H9 (cell line): ENCODE data around the gene MAPKAP1. TPM values are rescaled to one million over a fixed set of nuclear protein-coding genes. Genes with fewer than 3 reads are reported as not detected.

Experiments used
- DNase-seq: peaks from one replicate; pipeline ENCODE4 v3.0.0-alpha.2; 2017
- H2AFZ ChIP-seq: one replicate; pipeline ENCODE4 v1.6.1; 2013; ENCODE audit warnings: mild to moderate bottlenecking, low read length, control low read depth, moderate library complexity
- H2AK5ac ChIP-seq: 2 replicates; pipeline ENCODE4 v1.6.1; 2013; ENCODE audit warnings: low read length, control low read depth, mixed read lengths; ENCODE audit not compliant: insufficient read length
- H2BK120ac ChIP-seq: one replicate; pipeline ENCODE4 v1.6.1; 2013; ENCODE audit warnings: low read depth, mild to moderate bottlenecking, low read length, control low read depth, inconsistent platforms; ENCODE audit not compliant: poor library complexity, severe bottlenecking
- H2BK12ac ChIP-seq: 2 replicates; pipeline ENCODE4 v1.6.1; 2013; ENCODE audit warnings: low read length, control low read depth, mixed read lengths, low read depth; ENCODE audit not compliant: insufficient read length
- H2BK15ac ChIP-seq: 2 replicates; pipeline ENCODE4 v1.6.1; 2013; ENCODE audit warnings: low read depth, low read length, control low read depth
- H2BK20ac ChIP-seq: one replicate; pipeline ENCODE4 v1.6.1; 2013; ENCODE audit warnings: low read depth, mild to moderate bottlenecking, low read length, control low read depth, inconsistent platforms; ENCODE audit not compliant: poor library complexity, severe bottlenecking
- H2BK5ac ChIP-seq: 2 replicates; pipeline ENCODE4 v1.6.1; 2013; ENCODE audit warnings: low read length, control low read depth, mixed read lengths; ENCODE audit not compliant: insufficient read length
- H3K14ac ChIP-seq: 2 replicates; pipeline ENCODE4 v1.6.1; 2013; ENCODE audit warnings: low read length, control low read depth; ENCODE audit not compliant: insufficient read depth
- H3K18ac ChIP-seq: 2 replicates; pipeline ENCODE4 v1.6.1; 2013; ENCODE audit warnings: low read depth, mild to moderate bottlenecking, mixed read lengths, low read length, control low read depth; ENCODE audit not compliant: insufficient read length
- H3K23ac ChIP-seq: 2 replicates; pipeline ENCODE4 v1.6.1; 2013; ENCODE audit warnings: low read length, control low read depth, mixed read lengths, low read depth; ENCODE audit not compliant: insufficient read length
- H3K23me2 ChIP-seq: 2 replicates; pipeline ENCODE4 v1.6.1; 2013; ENCODE audit warnings: low read depth, mild to moderate bottlenecking, mixed read lengths, low read length, control low read depth; ENCODE audit not compliant: insufficient read length, poor library complexity, severe bottlenecking
- H3K27ac ChIP-seq: 2 replicates; pipeline ENCODE4 v1.5.1; 2013; ENCODE audit warnings: low read length, control low read depth, mixed read lengths, low read depth; ENCODE audit not compliant: insufficient read length
- H3K27me3 ChIP-seq: 2 replicates; pipeline ENCODE4 v1.6.1; 2013; ENCODE audit warnings: low read length, control low read depth, inconsistent platforms; ENCODE audit not compliant: insufficient read depth
- H3K4ac ChIP-seq: 2 replicates; pipeline ENCODE4 v1.6.1; 2013; ENCODE audit warnings: low read depth, mild to moderate bottlenecking, control low read depth, inconsistent platforms, low read length, moderate library complexity
- H3K4me1 ChIP-seq: 2 replicates; pipeline ENCODE4 v1.6.1; 2013; ENCODE audit warnings: low read length, control low read depth, inconsistent platforms; ENCODE audit not compliant: insufficient read depth
- H3K4me2 ChIP-seq: 2 replicates; pipeline ENCODE4 v1.6.1; 2013; ENCODE audit warnings: low read length, control low read depth, mixed read lengths; ENCODE audit not compliant: insufficient read length, insufficient read depth
- H3K56ac ChIP-seq: 2 replicates; pipeline ENCODE4 v1.6.1; 2013; ENCODE audit warnings: low read depth, mild to moderate bottlenecking, mixed read lengths, low read length, control low read depth; ENCODE audit not compliant: insufficient read length
- H3K79me1 ChIP-seq: 2 replicates; pipeline ENCODE4 v1.6.1; 2013; ENCODE audit warnings: low read depth, mild to moderate bottlenecking, moderate library complexity, low read length, control low read depth, inconsistent platforms; ENCODE audit not compliant: insufficient read depth, poor library complexity, severe bottlenecking
- H3K79me2 ChIP-seq: 2 replicates; pipeline ENCODE4 v1.6.1; 2013; ENCODE audit warnings: low read length, control low read depth, inconsistent platforms; ENCODE audit not compliant: insufficient read depth
- H3K9ac ChIP-seq: 2 replicates; pipeline ENCODE4 v1.6.1; 2013; ENCODE audit warnings: low read length, control low read depth, mixed read lengths; ENCODE audit not compliant: insufficient read length; ENCODE audit errors: extremely low read depth
- H3K9me3 ChIP-seq: one replicate; pipeline ENCODE4 v1.6.1; 2013; ENCODE audit warnings: low read depth, low read length, inconsistent platforms; ENCODE audit not compliant: control insufficient read depth
- H3T11ph ChIP-seq: one replicate; pipeline ENCODE4 v1.6.1; 2013; ENCODE audit warnings: mild to moderate bottlenecking, low read length, control low read depth, inconsistent platforms
- H4K20me1 ChIP-seq: one replicate; pipeline ENCODE4 v1.6.1; 2013; ENCODE audit not compliant: control insufficient read depth, insufficient read length, insufficient read depth
- H4K5ac ChIP-seq: 2 replicates; pipeline ENCODE4 v1.6.1; 2013; ENCODE audit warnings: low read depth, mild to moderate bottlenecking, mixed read lengths, low read length, control low read depth; ENCODE audit not compliant: insufficient read length
- H4K8ac ChIP-seq: replicated peaks from 2 replicates; pipeline ENCODE4 v1.6.1; 2013; ENCODE audit warnings: low read length, control low read depth, mixed read lengths, low read depth; ENCODE audit not compliant: insufficient read length
- H4K91ac ChIP-seq: 2 replicates; pipeline ENCODE4 v1.6.1; 2013; ENCODE audit warnings: low read depth, mild to moderate bottlenecking, moderate library complexity, mixed read lengths, low read length, control low read depth; ENCODE audit not compliant: insufficient read length
- H3K27ac Mint-ChIP-seq, 3 experiments: 2 replicates in 2 of 3; 3 replicates in 1 of 3; pipeline ENCODE4 v1.8.0; 2020 to 2021; ENCODE audit warnings: mixed read lengths in 3 of 3, mild to moderate bottlenecking in 1 of 3, moderate library complexity in 1 of 3
- H3K27me3 Mint-ChIP-seq: 2 replicates; pipeline ENCODE4 v1.8.0; 2021; ENCODE audit warnings: low read depth, mild to moderate bottlenecking, moderate library complexity, mixed read lengths
- H3K36me3 Mint-ChIP-seq, 3 experiments: 2 replicates in 2 of 3; 3 replicates in 1 of 3; pipeline ENCODE4 v1.8.0; 2020 to 2021; ENCODE audit warnings: low read depth in 3 of 3, mixed read lengths in 3 of 3; ENCODE audit not compliant: insufficient read depth in 1 of 3
- H3K4me1 Mint-ChIP-seq, 2 experiments: 2 replicates each; pipeline ENCODE4 v1.8.0; 2020; ENCODE audit warnings: mixed read lengths in 2 of 2
- H3K4me3 Mint-ChIP-seq, 2 experiments: 2 replicates in 1 of 2; 3 replicates in 1 of 2; pipeline ENCODE4 v1.8.0; 2020 to 2021; ENCODE audit warnings: mild to moderate bottlenecking in 2 of 2, mixed read lengths in 2 of 2, moderate library complexity in 1 of 2
- H3K9me3 Mint-ChIP-seq, 2 experiments: 2 replicates in 1 of 2; 3 replicates in 1 of 2; pipeline ENCODE4 v1.8.0; 2020; ENCODE audit warnings: mild to moderate bottlenecking in 2 of 2, mixed read lengths in 2 of 2, moderate library complexity in 1 of 2
- CTCF ChIP-seq: fragments of 200-600 bp; sonication (generic); conservative IDR thresholded peaks from 3 replicates; pipeline ENCODE4 v1.8.0; 2021; ENCODE audit warnings: antibody characterized with exemption, mild to moderate bottlenecking
- WGBS: extraction: QIAGEN DNeasy Blood & Tissue Kit; methylation state at CpG from one replicate; pipeline ENCODE4 v1.1.7; 2013; ENCODE audit warnings: missing lambda C conversion rate, low lambda C conversion rate, mixed read lengths; ENCODE audit not compliant: insufficient read length; ENCODE audit errors: extremely low coverage; 5-methylcytosine and 5-hydroxymethylcytosine counted together
- total RNA-seq: library from RNA; stranded (reverse); gene quantifications from 2 replicates; pipeline ENCODE4 v1.2.1, GENCODE V29; 2021

Gene MAPKAP1
- total RNA-seq, 1 experiment from 2014 or later: 97.0 TPM

GRCh38 chr9:125497906-125498305 is 209.1 kb downstream of the MAPKAP1 start:
- Histone ChIP-seq H3K4me2 (no peak overlapping the region), H4K20me1 (no peaks in the 10 kb centered on the region), H3T11ph (no peak overlapping the region), H3K9ac (no peak overlapping the region), H2BK20ac (no peak overlapping the region), H4K5ac (no peak overlapping the region), H2AK5ac (no peak overlapping the region), H4K91ac (no peak overlapping the region), H3K14ac (no peak overlapping the region), H3K56ac (no peak overlapping the region), H2BK12ac (no peak overlapping the region), H3K27me3 (no peaks in the 10 kb centered on the region), H3K18ac (no peak overlapping the region), H3K79me1 (no peaks in the 10 kb centered on the region), H3K23me2 (no peaks in the 10 kb centered on the region), H3K27ac (no peak overlapping the region), H4K8ac (no peak overlapping the region), H2BK120ac (no peak overlapping the region), H2BK15ac (no peak overlapping the region), H2BK5ac (no peak overlapping the region), H3K4ac (no peak overlapping the region), H3K9me3 (no peaks in the 10 kb centered on the region), H3K4me1 (peaks cover 17% of the 10 kb centered on the region), H3K79me2 (no peaks in the 10 kb centered on the region), H3K23ac (no peak overlapping the region), H2AFZ (no peak overlapping the region)
- peaks cover 31 to 34% of the 10 kb centered on the region in 2 experiments for H3K4me1 Mint-ChIP-seq
- TF ChIP-seq CTCF: no peak
- no peak for DNase-seq
- no peaks in the 10 kb centered on the region for H3K9me3 Mint-ChIP-seq
- no peak overlapping the region; a peak in 1 of 7 replicates for H3K27ac Mint-ChIP-seq
- H3K36me3 Mint-ChIP-seq: no peaks in the 10 kb centered on the region
- no CpG with 5 or more reads among the region's 1 CpG for WGBS
- H3K27me3 Mint-ChIP-seq: no peaks in the 10 kb centered on the region
- no peak overlapping the region for H3K4me3 Mint-ChIP-seq
